GM18909 (cell line): ENCODE data around the gene GDF7.
"Not testable (repeated sequence)": the region's sequence is repeated elsewhere in the genome, so short reads cannot be mapped to it uniquely, and the experiment has no call there.

Source experiments
- ATAC-seq: cut with Tn5 transposase; IDR thresholded peaks from one replicate; pipeline ENCODE4 v1.9.1; 2021; ENCODE audit warnings: mild to moderate bottlenecking; ENCODE audit not compliant: unreplicated experiment, poor library complexity

Gene GDF7

DNA sequence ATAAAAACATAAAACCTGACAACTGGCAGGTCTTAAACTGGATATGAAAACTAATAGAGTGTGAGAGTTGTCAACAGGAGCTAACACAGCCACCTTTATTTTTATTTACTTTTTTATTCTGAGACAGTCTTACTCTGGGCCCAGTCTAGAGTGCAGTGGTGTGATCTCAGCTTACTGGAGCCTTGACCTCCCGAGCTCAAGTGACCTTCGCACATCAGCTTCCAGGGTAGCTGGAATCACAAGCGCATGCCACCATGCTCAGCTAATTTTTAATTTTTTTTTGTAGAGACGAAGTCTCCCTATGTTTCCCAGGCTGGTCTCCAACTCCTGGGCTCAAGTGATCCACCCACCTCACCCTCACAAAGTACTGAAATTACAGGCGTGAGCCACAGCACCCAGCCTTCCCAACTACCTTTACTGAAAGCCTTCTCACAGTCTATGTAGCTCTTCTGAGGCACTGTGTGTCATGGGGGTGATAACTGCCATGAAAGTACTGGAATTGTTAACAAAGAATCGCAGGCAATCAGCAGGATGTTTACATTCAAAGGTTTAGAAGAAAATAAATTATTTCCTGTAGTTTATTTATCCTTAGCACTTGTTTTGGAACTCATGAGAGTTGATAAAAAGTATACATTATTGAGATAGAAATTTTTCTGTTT, 24.3 kb downstream of the GDF7 start:
- ATAC-seq, result no peak

GRCh38 chr2:20692081-20692480, 25.1 kb downstream of the GDF7 start:
- no peak for ATAC-seq

- no peak for ATAC-seq
These were observed 26.4 kb downstream of the GDF7 start for GRCh38 chr2:20693317-20693716.

DNA sequence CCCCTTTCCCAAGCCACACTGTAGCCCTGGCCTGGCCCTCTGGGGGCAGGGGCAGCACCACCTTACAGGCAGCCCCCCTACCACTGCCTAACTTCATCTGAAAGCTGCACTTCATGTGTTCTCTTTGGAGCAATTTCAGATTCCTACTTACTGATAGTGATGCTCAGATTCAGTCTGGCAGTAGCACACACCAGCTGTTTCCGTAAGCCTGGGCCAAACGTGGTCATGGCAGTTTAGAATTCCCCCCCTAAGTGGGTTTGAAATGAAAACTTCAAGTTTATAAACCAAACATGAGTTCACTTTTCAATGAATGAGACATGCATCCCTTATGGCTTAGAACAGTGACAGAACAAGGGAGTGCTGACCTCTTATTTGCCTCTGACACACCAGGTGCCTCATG, 29.4 kb downstream of the GDF7 start:
- ATAC-seq, result no peak

GRCh38 chr2:20697322-20697934, 30.5 kb downstream of the GDF7 start:
- no peak for ATAC-seq

- peak; percentile 61 for ATAC-seq
These were observed 32.1 kb downstream of the GDF7 start for GRCh38 chr2:20698916-20699613.

DNA sequence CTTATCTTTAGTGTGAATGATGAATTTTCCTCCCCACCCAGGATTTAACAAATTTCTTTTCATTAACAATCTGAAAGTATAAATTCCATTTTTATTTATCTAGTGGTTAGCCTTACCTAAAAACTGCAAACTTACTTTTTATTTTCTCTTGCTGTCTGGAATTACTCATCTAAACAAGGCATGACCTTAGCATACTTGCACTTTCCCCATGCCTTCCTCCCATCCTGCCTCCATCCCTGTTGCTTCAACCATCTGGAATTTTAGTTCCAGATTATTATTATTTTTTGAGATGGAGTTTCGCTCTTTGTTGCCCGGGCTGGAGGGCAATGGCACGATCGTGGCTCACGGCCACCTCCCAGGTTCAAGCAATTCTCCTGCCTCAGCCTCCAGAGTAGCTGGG, 35.6 kb downstream of the GDF7 start:
- no peak for ATAC-seq

GRCh38 chr2:20704886-20705285, 37.9 kb downstream of the GDF7 start:
- ATAC-seq, result no peak

DNA sequence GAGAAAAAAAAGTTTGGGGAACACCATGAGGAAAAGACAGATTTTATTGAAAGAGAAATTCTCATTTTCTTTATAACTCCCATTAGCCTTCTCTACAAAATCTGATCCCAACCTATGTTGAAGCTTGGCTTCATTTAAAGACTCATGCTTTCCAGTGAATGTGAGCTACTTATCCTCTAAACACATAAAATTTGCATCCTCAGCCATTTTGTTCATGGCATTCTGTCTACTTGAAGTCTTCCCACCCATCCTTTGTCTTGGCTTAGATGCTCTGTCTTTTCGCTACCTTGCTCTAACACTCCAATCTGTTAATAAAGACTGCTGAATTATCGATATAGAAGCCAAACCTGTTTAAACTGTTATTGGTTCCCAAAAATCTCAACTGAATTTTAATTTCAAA, 39.3 kb downstream of the GDF7 start:
- no peak for ATAC-seq

- no peak for ATAC-seq
These were observed 39.8 kb downstream of the GDF7 start for GRCh38 chr2:20706786-20707185.

- ATAC-seq, result no peak
These were observed 40.7 kb downstream of the GDF7 start for GRCh38 chr2:20707601-20708000.

DNA sequence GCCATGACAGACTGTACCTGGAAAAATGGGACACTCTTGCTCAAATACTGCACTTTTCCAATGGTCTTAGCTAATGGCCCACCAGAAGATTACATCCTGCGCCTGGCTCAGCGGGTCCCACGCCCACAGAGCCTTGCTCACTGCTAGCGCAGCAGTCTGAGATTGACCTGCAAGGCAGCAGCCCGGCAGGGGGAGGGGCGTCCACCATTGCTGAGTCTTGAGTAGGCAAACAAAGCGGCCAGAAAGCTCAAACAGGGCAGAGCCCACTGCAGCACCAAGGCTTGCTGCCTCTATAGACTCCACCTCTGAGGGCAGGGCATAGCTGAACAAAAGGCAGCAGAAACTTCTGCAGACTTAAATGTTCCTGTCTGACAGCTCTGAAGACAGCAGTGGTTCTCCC, 44.7 kb downstream of the GDF7 start:
- ATAC-seq, result not testable (repeated sequence)

GRCh38 chr2:20713585-20713984, 46.6 kb downstream of the GDF7 start:
- ATAC-seq, result not testable (repeated sequence)

- ATAC-seq, result not testable (repeated sequence)
These were observed 47.5 kb downstream of the GDF7 start for GRCh38 chr2:20714412-20714811.

- ATAC-seq, result not testable (repeated sequence)
These were observed 49.2 kb downstream of the GDF7 start for GRCh38 chr2:20716164-20716563.

DNA sequence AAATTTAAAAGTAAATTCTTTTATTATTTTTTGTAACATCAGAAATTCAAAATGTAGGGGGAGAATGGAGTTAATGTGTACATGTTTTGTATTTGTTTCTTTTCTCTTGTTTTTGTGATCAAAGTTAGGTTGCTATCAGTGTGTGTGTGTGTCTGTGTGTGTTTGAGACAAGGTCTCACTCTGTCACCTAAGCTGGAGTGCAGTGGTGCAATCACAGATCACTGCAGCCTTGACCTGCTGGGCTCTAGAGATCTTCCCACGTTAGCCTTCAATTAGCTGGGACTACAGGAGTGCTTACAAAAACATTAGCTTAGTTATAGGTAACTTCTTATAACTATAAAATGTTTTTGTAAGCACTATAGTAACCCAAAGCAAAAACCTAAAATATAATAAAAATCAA, 50.7 kb downstream of the GDF7 start:
- ATAC-seq, result no peak

- ATAC-seq, result no peak
These were observed 55.8 kb downstream of the GDF7 start for GRCh38 chr2:20722592-20723240.

- ATAC-seq, result no peak
These were observed 56.6 kb downstream of the GDF7 start for GRCh38 chr2:20723543-20723942.

DNA sequence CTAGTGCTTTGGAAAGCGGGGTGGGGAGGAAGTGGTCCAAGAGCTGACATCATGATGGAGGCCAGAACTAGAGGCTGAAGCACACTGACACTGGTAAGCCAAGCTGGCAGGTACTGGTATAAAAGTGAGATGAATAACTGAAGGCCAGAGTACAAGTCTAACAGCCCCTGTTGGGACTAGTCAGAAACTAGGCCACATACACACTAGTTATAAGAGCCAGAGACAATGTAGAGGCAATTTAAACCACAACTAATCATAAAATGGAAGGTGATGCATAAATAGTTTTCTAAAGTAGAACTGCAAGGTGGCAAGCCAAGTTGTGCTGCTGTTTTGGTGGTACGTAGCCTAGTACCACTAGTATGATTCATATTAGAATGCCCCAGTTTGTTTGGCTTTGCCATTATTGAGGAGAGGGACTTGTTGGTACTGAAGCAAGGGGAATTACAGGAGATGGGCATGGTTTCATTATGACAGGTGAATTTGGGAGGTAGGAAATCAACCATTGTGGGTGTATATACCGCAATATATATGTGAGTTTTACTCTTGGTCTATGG, 57.6 kb downstream of the GDF7 start:
- ATAC-seq, result no peak

DNA sequence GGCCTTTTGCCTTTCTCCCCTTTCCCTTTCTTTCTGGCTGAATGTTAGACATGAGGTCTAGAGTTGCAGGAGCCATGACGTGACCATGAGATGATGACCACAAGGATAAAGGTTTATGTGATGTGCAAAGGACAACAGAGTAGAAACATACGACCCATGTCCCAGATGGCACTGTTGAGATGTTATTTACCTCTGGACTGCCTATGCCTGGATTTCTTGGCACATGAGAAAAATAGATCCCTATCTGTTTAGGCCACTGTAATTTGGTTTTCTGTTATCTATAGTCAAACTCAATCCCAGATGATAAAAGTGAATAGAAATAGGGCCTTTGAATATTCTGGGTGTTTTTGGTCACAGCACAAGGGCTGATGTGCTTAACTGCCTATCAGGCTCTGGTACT, 58.8 kb downstream of the GDF7 start:
- no peak for ATAC-seq

DNA sequence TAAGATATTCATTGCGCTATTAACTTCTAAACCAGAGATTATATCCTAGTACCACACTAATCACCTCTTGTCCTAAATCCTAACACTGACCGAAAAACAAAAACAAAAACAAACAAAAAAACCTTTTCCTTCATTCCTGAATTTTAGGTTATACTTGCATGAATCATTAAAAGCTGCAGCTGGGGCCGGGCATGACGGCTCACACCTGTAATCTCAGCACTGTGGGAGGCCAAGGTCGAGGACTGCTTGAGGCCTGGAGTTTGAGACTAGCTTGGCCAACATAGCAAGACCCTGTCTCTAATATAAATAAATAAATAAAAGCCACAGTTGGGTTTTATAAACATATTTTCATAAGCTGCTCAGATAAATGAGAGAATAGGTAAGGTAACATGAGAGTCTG, 60.0 kb downstream of the GDF7 start:
- ATAC-seq, result no peak
